Esophagus muscularis mucosa (tissue), 4 donors: ENCODE results near the gene CRYAB.

ENCODE experiments used
- EP300 ChIP-seq: sonication (generic); formaldehyde crosslinking; IDR thresholded peaks from one replicate; pipeline ENCODE4 v1.6.1; 2017; ENCODE audit warnings: antibody characterized with exemption
- POLR2A ChIP-seq: fragments of 450-650 bp; IDR thresholded peaks from one replicate; pipeline ENCODE4 v1.6.1; 2017; ENCODE audit warnings: antibody characterized with exemption, moderate library complexity, mild to moderate bottlenecking, low read depth
- POLR2AphosphoS5 ChIP-seq, 2 donors: sonication (generic); formaldehyde crosslinking; IDR thresholded peaks; one replicate each; pipeline ENCODE4 v1.6.1; 2017; ENCODE audit warnings: antibody characterized with exemption in 2 of 2
- TF ChIP-seq, protein P1 (sequence below), 3 experiments: fragments of 200-600 bp in 2 of 3; fragments of 450-650 bp in 1 of 3; sonication (generic) in 2 of 3; IDR thresholded peaks; one replicate each; pipeline ENCODE4 v1.5.1; 2017 to 2019; ENCODE audit warnings: antibody characterized with exemption in 3 of 3, mild to moderate bottlenecking in 2 of 3, moderate library complexity in 1 of 3

DNA sequence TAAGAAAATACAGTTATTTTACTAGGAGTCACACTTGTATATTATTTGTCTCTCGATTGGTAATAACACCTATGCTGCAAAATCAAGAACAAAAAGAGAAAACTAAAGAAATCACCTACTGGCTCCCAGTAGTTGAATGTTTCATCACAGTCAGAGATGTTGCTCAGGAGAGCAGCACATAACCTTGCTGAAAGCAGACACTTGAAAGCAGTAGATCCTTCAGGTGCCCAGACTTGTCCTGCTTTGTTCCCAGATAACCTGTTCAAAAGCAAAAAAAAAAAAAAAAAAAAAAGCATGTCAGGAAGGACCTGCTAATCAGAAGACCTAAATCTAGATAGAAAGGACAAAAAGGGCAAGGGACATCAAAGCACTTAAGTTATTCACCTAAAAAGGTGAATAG lies 41.5 kb downstream of the CRYAB start:
- TF ChIP-seq, protein P1, sequence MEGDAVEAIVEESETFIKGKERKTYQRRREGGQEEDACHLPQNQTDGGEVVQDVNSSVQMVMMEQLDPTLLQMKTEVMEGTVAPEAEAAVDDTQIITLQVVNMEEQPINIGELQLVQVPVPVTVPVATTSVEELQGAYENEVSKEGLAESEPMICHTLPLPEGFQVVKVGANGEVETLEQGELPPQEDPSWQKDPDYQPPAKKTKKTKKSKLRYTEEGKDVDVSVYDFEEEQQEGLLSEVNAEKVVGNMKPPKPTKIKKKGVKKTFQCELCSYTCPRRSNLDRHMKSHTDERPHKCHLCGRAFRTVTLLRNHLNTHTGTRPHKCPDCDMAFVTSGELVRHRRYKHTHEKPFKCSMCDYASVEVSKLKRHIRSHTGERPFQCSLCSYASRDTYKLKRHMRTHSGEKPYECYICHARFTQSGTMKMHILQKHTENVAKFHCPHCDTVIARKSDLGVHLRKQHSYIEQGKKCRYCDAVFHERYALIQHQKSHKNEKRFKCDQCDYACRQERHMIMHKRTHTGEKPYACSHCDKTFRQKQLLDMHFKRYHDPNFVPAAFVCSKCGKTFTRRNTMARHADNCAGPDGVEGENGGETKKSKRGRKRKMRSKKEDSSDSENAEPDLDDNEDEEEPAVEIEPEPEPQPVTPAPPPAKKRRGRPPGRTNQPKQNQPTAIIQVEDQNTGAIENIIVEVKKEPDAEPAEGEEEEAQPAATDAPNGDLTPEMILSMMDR (IDR thresholded peaks at IDR 0.05) = no peak
- no peak for TF ChIP-seq POLR2A
- no peak for TF ChIP-seq POLR2AphosphoS5 (IDR thresholded peaks at IDR 0.05)
- TF ChIP-seq EP300 = no peak
